Activated CD8-positive, alpha-beta memory T cell treated with anti-CD3 and anti-CD28 coated beads for 24 hours (primary cell): ENCODE results near the gene ST3GAL4.

Source experiments
- DNase-seq: peaks from one replicate; pipeline ENCODE4 v3.0.0-alpha.2; 2020

Gene ST3GAL4

GRCh38 chr11:126456783-126457542 lies 101.5 kb downstream of the ST3GAL4 start:
- DNase-seq: no peak

- DNase-seq: no peak
These were observed 102.3 kb downstream of the ST3GAL4 start for GRCh38 chr11:126457817-126458216.

- DNase-seq: no peak
These were observed 104.3 kb downstream of the ST3GAL4 start for GRCh38 chr11:126459691-126460281.

- no peak for DNase-seq
These were observed 105.1 kb downstream of the ST3GAL4 start for GRCh38 chr11:126460417-126461095.

GRCh38 chr11:126461096-126461440 lies 105.6 kb downstream of the ST3GAL4 start:
- no peak for DNase-seq

- no peak for DNase-seq
These were observed 106.5 kb downstream of the ST3GAL4 start for GRCh38 chr11:126461996-126462395.

GRCh38 chr11:126462422-126462821 lies 106.9 kb downstream of the ST3GAL4 start:
- DNase-seq: no peak
